BE2C (cell line): ENCODE measurements around the gene PCSK9. TPM values are rescaled to one million over a fixed set of nuclear protein-coding genes. Genes with fewer than 3 reads are reported as not detected.

Experiments
- DNase-seq: peaks from one replicate; pipeline ENCODE4 v3.0.0-alpha.2; 2020
- H3K27me3 ChIP-seq: fragments of 250-450 bp; sonication (Bioruptor Pico); 2 replicates; pipeline ENCODE4 v1.5.1; 2020; ENCODE audit warnings: mild to moderate bottlenecking
- H3K36me3 ChIP-seq: fragments of 250-450 bp; sonication (Bioruptor Pico); 2 replicates; pipeline ENCODE4 v1.5.1; 2020; ENCODE audit warnings: mild to moderate bottlenecking
- H3K4me1 ChIP-seq: fragments of 250-450 bp; sonication (Bioruptor Pico); 2 replicates; pipeline ENCODE4 v1.5.1; 2020
- H3K4me3 ChIP-seq: 2 replicates; pipeline ENCODE4 v1.5.1; 2011; ENCODE audit warnings: low read depth, low read length
- H3K9me3 ChIP-seq: fragments of 250-450 bp; sonication (Bioruptor Pico); 2 replicates; pipeline ENCODE4 v1.5.1; 2020
- polyA plus RNA-seq: library from polyadenylated mRNA; unstranded; fragments of >200 nt; gene quantifications from one replicate; pipeline ENCODE4 v1.2.1, GENCODE V29; 2012; ENCODE audit warnings: low read depth, missing spikeins; ENCODE audit not compliant: insufficient read length, insufficient read depth
- TF ChIP-seq, protein P1 (sequence below): IDR thresholded peaks from 2 replicates; pipeline ENCODE4 v1.5.1; 2012; ENCODE audit warnings: mild to moderate bottlenecking, low read depth, low read length

PCSK9 gene
- not detected for polyA plus RNA-seq

DNA sequence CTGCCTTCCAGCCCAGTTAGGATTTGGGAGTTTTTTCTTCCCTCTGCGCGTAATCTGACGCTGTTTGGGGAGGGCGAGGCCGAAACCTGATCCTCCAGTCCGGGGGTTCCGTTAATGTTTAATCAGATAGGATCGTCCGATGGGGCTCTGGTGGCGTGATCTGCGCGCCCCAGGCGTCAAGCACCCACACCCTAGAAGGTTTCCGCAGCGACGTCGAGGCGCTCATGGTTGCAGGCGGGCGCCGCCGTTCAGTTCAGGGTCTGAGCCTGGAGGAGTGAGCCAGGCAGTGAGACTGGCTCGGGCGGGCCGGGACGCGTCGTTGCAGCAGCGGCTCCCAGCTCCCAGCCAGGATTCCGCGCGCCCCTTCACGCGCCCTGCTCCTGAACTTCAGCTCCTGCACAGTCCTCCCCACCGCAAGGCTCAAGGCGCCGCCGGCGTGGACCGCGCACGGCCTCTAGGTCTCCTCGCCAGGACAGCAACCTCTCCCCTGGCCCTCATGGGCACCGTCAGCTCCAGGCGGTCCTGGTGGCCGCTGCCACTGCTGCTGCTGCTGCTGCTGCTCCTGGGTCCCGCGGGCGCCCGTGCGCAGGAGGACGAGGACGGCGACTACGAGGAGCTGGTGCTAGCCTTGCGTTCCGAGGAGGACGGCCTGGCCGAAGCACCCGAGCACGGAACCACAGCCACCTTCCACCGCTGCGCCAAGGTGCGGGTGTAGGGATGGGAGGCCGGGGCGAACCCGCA lies at the start of gene PCSK9:
Gene PCSK9 (plus strand): TSS at position 207 of the 741 bp plus-strand sequence. CDS start 290 bp downstream, at position 497.
- H3K27me3 ChIP-seq: peaks cover 26% of the 10 kb centered on the region
- H3K4me1 ChIP-seq: no peaks in the 10 kb centered on the region
- no peak for DNase-seq
- TF ChIP-seq, protein P1, sequence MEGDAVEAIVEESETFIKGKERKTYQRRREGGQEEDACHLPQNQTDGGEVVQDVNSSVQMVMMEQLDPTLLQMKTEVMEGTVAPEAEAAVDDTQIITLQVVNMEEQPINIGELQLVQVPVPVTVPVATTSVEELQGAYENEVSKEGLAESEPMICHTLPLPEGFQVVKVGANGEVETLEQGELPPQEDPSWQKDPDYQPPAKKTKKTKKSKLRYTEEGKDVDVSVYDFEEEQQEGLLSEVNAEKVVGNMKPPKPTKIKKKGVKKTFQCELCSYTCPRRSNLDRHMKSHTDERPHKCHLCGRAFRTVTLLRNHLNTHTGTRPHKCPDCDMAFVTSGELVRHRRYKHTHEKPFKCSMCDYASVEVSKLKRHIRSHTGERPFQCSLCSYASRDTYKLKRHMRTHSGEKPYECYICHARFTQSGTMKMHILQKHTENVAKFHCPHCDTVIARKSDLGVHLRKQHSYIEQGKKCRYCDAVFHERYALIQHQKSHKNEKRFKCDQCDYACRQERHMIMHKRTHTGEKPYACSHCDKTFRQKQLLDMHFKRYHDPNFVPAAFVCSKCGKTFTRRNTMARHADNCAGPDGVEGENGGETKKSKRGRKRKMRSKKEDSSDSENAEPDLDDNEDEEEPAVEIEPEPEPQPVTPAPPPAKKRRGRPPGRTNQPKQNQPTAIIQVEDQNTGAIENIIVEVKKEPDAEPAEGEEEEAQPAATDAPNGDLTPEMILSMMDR: no peak
- no peaks in the 10 kb centered on the region for H3K36me3 ChIP-seq
- no peak within 1 kb of the TSS for H3K4me3 ChIP-seq
- H3K9me3 ChIP-seq: no peaks in the 10 kb centered on the region

DNA sequence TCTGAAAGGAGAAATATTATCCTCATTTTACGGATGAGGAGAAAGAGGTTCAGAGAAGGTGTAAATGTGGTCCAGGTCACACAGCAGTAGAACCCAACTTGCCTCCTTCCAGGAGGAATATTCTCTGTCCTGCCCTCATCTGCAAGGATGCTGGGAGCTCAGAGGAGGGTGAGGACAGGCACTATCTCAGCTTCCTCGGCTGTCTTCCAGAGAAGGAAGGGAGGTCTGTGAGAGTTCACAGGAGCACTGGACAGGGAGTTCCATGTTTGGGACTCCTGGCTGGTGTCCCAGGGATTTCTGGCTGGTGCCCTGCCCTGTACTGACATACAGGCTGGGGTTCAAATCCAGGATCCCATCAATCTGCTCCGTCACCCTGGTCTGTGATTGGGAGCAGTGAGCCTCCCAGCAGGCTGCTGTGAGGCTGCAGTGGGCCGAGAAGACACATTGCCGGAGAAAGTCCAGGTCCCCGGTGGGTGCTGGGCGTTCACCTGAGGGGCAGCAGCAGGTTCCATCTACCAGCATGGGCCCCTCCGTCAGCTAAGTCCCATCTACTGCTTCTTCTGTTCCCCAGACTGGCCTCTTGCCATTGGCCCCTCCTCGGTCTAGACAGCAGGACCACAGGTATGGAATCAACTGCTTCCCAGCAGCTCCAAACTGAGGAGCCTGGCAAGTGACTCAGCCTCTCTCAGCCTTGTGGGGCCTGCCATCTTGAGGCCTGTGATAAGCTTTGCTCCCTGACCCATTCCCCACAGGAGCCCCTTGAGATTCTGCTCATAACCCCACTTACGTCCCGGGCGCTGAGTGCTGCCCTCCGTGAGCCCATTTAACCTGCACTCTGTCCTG lies 49.2 kb upstream of the PCSK9 start:
- TF ChIP-seq, protein P1: no peak

DNA sequence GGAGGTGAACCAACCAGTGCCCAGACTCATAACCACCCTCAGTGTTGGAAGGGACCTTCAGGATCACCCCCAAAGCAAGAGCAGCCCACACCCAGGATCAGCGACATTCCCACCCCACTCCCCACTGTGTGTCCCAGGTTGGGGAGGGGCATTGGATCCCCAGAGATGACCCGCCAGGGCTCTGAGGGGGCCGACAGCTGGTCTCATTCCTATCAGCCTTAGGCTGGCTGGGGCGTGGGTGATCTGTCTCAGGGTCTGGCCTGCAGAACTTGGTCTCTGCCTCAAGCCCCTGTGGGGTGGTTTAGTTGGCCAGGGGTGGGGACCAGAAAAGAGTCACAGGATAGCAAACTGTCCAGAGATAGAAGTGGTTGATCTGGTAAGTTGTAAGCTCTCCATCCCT lies 48.4 kb upstream of the PCSK9 start:
- Histone ChIP-seq H3K36me3 (no peaks in the 10 kb centered on the region), H3K4me3 (no peak overlapping the region), H3K9me3 (no peaks in the 10 kb centered on the region), H3K27me3 (no peaks in the 10 kb centered on the region), H3K4me1 (no peaks in the 10 kb centered on the region)
- DNase-seq: no peak
- TF ChIP-seq, protein P1: no peak

More for the DNA sequence above, 49.2 kb upstream of the PCSK9 start:
- Histone ChIP-seq H3K9me3 (no peaks in the 10 kb centered on the region), H3K27me3 (no peaks in the 10 kb centered on the region), H3K4me3 (no peak overlapping the region), H3K36me3 (no peaks in the 10 kb centered on the region), H3K4me1 (no peaks in the 10 kb centered on the region)
- no peak for DNase-seq

DNA sequence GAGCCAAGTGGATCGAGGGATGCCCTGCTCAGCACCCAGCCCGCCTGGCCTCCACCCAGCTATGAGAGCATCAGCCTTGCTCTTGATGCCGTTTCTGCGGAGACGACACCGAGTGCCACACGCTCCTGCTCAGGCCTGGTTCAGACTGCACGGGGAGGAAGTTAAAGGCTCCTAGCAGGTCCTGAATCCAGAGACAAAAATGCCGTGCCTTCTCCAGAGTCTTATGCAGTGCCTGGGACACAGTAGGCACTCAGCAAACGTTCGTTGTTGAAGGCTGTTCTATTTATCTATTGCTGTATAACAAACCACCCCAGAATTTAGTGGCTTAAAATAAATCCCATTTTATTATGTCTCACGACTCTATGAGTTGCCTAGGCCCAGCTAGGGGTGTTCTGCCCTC lies 47.4 kb upstream of the PCSK9 start:
- Histone ChIP-seq H3K36me3 (no peaks in the 10 kb centered on the region), H3K27me3 (no peaks in the 10 kb centered on the region), H3K4me3 (no peak overlapping the region), H3K4me1 (no peaks in the 10 kb centered on the region), H3K9me3 (no peaks in the 10 kb centered on the region)
- DNase-seq: no peak
- TF ChIP-seq, protein P1: no peak

DNA sequence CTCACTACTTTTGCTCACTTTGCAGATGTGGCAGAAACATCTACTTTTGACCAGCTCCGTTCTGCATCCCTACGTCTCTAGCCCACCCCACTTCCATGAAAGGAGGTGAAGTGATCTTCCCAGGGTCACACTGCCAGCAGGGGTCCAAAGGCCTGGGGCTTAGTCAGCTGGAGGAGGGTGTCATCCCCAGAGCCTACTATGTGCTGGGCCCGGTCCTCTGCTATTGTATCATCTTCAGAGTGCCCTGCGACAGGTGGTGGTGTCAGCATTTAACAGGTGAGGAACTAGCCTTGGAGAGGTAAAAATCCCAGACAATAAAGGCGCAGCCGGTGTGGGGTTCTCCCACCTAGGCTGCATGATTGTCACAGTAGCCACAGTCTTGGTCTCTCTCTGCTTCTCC lies 46.2 kb upstream of the PCSK9 start:
- Histone ChIP-seq H3K27me3 (no peaks in the 10 kb centered on the region), H3K4me3 (no peak overlapping the region), H3K9me3 (no peaks in the 10 kb centered on the region), H3K36me3 (no peaks in the 10 kb centered on the region), H3K4me1 (no peaks in the 10 kb centered on the region)
- no peak for DNase-seq
- TF ChIP-seq, protein P1: no peak
